ENCODE measurements around the gene SHISA6.
"Not testable (repeated sequence)": the region's sequence is repeated elsewhere in the genome, so short reads cannot be mapped to it uniquely, and the experiment has no call there.

Gene SHISA6

DNA sequence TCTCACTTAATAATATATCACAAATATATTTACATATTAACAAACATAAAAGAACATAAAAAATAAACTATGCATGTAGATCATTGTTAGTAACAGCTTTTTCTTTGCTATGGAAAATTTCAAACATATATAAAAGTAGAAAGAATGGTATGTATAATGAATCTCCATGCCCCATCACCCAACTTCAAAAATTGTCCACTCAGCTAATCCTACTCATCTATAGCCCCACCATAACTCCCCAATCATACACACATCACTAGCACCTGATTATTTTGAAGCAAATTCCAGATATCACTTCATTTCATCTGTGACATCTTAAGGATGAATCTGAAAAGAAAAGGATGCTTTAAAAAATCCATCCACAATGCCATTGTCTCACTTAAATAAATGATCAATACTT is 46.8 kb downstream of the SHISA6 start:
- Histone ChIP-seq H3K4me1 (ENCODE audit: control insufficient read depth, insufficient read depth, low read length) (no peaks in the 10 kb centered on the region), H3K36me3 (ENCODE audit: insufficient read depth, low read length) (no peaks in the 10 kb centered on the region), H3K9ac (ENCODE audit: low read depth, low read length) (no peak overlapping the region), H3K4me2 (ENCODE audit: low read length) (no peak overlapping the region), H3K9me3 (replicated peaks; ENCODE audit: low read length) (peaks cover 3% of the 10 kb centered on the region), H3K27me3 (ENCODE audit: control insufficient read depth, insufficient read depth, low read length) (no peaks in the 10 kb centered on the region), H3K4me3 (ENCODE audit: low read length) (no peak overlapping the region)

- H3K9me3 ChIP-seq (replicated peaks; ENCODE audit: low read length) = peaks cover 11% of the 10 kb centered on the region
- no peaks in the 10 kb centered on the region for H3K4me1 ChIP-seq (ENCODE audit: control insufficient read depth, insufficient read depth, low read length)
- H3K9ac ChIP-seq (ENCODE audit: low read depth, low read length) = no peak overlapping the region
- no peaks in the 10 kb centered on the region for H3K27me3 ChIP-seq (ENCODE audit: control insufficient read depth, insufficient read depth, low read length)
- H3K36me3 ChIP-seq (ENCODE audit: insufficient read depth, low read length) = no peaks in the 10 kb centered on the region
- no peak overlapping the region for H3K4me2 ChIP-seq (ENCODE audit: low read length)
- H3K4me3 ChIP-seq (ENCODE audit: low read length) = no peak overlapping the region
Observed at GRCh38 chr17:11290814-11291213, 49.8 kb downstream of the SHISA6 start.

DNA sequence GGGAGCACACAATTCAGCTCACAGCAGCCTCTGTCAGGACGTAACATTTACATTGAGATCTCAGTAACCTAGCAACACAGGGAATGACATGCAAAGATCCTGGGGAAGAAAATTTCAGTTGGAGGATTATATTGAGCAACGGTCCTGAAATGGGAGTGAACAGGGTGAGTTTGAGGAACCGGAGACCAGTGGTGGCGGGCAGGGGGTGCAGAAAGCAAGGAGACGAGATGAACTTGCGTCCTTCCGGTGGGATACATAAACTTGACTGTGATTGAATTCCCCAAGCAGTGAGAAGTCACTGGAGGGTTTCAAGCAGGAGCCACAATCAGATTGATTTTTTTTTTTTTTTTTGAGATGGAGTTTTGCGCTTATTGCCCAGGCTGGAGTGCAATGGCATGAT is 51.5 kb downstream of the SHISA6 start:
- H3K9me3 ChIP-seq (replicated peaks; ENCODE audit: low read length) = peaks cover 8% of the 10 kb centered on the region
- no peak overlapping the region for H3K4me2 ChIP-seq (ENCODE audit: low read length)
- H3K4me1 ChIP-seq (ENCODE audit: control insufficient read depth, insufficient read depth, low read length) = no peaks in the 10 kb centered on the region
- no peak overlapping the region for H3K4me3 ChIP-seq (ENCODE audit: low read length)
- H3K9ac ChIP-seq (ENCODE audit: low read depth, low read length) = no peak overlapping the region
- H3K27me3 ChIP-seq (ENCODE audit: control insufficient read depth, insufficient read depth, low read length) = no peaks in the 10 kb centered on the region
- H3K36me3 ChIP-seq (ENCODE audit: insufficient read depth, low read length) = no peaks in the 10 kb centered on the region

DNA sequence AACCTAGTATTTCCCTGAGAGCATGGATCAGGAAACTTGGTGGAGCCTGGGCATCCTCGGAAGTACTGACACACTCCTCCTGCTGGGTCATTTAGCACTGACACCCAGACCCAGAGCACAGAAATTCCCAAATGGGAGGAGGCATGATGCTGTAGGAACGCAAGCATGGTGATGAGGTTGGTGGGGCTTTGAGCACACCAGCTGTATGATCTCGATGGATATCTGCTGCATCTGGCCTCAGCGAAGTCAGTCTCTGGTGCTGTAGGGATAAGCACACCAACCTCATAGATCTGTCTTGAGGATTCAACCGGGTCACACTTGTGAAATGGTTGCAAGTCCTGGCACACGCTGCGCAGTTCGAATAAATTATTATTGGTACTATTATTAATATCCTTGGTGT is 52.5 kb downstream of the SHISA6 start:
- H3K4me3 ChIP-seq (ENCODE audit: low read length) = no peak overlapping the region
- no peak overlapping the region for H3K9ac ChIP-seq (ENCODE audit: low read depth, low read length)
- H3K36me3 ChIP-seq (ENCODE audit: insufficient read depth, low read length) = no peaks in the 10 kb centered on the region
- no peaks in the 10 kb centered on the region for H3K27me3 ChIP-seq (ENCODE audit: control insufficient read depth, insufficient read depth, low read length)
- no peaks in the 10 kb centered on the region for H3K4me1 ChIP-seq (ENCODE audit: control insufficient read depth, insufficient read depth, low read length)
- no peak overlapping the region for H3K4me2 ChIP-seq (ENCODE audit: low read length)
- peaks cover 11% of the 10 kb centered on the region for H3K9me3 ChIP-seq (replicated peaks; ENCODE audit: low read length)

- H3K27me3 ChIP-seq (ENCODE audit: control insufficient read depth, insufficient read depth, low read length) = no peaks in the 10 kb centered on the region
- H3K36me3 ChIP-seq (ENCODE audit: insufficient read depth, low read length) = no peaks in the 10 kb centered on the region
- no peak overlapping the region for H3K4me2 ChIP-seq (ENCODE audit: low read length)
- no peak overlapping the region for H3K4me3 ChIP-seq (ENCODE audit: low read length)
- no peak overlapping the region for H3K9ac ChIP-seq (ENCODE audit: low read depth, low read length)
- H3K4me1 ChIP-seq (ENCODE audit: control insufficient read depth, insufficient read depth, low read length) = no peaks in the 10 kb centered on the region
- peaks cover 14% of the 10 kb centered on the region for H3K9me3 ChIP-seq (replicated peaks; ENCODE audit: low read length)
Observed at GRCh38 chr17:11294826-11295225, 53.8 kb downstream of the SHISA6 start.

DNA sequence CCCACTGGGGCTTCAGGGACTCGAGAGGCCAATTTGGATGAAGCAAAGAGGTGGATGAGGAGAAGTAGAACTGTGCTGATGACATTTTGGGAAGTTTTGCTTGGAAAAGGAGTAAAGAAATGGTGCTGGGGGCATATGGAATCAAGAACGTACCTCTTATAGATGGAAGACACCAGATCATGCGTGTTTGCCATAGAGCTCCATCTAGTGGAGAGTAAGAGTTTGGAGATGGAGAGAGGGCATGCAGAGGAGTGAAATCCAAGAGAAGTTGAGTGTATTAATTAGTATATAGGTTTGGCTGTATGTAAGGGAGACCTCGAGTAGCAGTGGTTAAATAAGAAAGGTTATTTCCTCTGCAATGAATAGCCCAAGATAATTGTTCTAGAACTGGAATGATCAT is 56.0 kb downstream of the SHISA6 start:
- Histone ChIP-seq H3K4me1 (ENCODE audit: control insufficient read depth, insufficient read depth, low read length) (no peaks in the 10 kb centered on the region), H3K9me3 (replicated peaks; ENCODE audit: low read length) (peaks cover 17% of the 10 kb centered on the region), H3K36me3 (ENCODE audit: insufficient read depth, low read length) (no peaks in the 10 kb centered on the region), H3K4me3 (ENCODE audit: low read length) (no peak overlapping the region), H3K9ac (ENCODE audit: low read depth, low read length) (no peak overlapping the region), H3K27me3 (ENCODE audit: control insufficient read depth, insufficient read depth, low read length) (no peaks in the 10 kb centered on the region), H3K4me2 (ENCODE audit: low read length) (no peak overlapping the region)

DNA sequence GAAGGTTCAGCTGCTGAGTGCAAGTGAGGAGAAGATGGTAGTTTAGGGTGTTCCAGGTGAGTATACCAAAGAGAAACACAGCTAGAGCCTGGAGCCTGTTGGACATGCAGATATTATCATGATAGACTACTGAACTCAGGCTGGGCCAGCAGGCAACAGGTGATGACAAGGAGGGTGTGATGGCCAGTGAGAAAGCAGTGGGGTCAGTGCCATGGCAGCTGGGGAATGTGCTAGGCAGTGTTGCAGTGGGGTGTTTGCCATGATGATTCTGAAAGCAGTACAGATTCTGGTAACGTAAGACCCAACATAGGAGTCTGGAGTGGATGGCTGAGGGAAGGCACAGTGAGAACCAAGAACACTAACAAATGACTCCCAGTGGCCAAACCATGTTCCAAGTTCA is 57.4 kb downstream of the SHISA6 start:
- Histone ChIP-seq H3K9me3 (replicated peaks; ENCODE audit: low read length) (peaks cover 16% of the 10 kb centered on the region), H3K4me3 (ENCODE audit: low read length) (no peak overlapping the region), H3K27me3 (ENCODE audit: control insufficient read depth, insufficient read depth, low read length) (no peaks in the 10 kb centered on the region)

GRCh38 chr17:11300201-11300600 is 59.2 kb downstream of the SHISA6 start:
- no peak overlapping the region for H3K9ac ChIP-seq (ENCODE audit: low read depth, low read length)
- no peak overlapping the region for H3K4me2 ChIP-seq (ENCODE audit: low read length)
- no peaks in the 10 kb centered on the region for H3K36me3 ChIP-seq (ENCODE audit: insufficient read depth, low read length)
- H3K4me3 ChIP-seq (ENCODE audit: low read length) = no peak overlapping the region
- H3K4me1 ChIP-seq (ENCODE audit: control insufficient read depth, insufficient read depth, low read length) = no peaks in the 10 kb centered on the region
- H3K27me3 ChIP-seq (ENCODE audit: control insufficient read depth, insufficient read depth, low read length) = no peaks in the 10 kb centered on the region
- H3K9me3 ChIP-seq (replicated peaks; ENCODE audit: low read length) = peaks cover 10% of the 10 kb centered on the region

More for the DNA sequence above, 57.4 kb downstream of the SHISA6 start:
- Histone ChIP-seq H3K36me3 (ENCODE audit: insufficient read depth, low read length) (no peaks in the 10 kb centered on the region), H3K4me1 (ENCODE audit: control insufficient read depth, insufficient read depth, low read length) (no peaks in the 10 kb centered on the region), H3K9ac (ENCODE audit: low read depth, low read length) (no peak overlapping the region), H3K4me2 (ENCODE audit: low read length) (no peak overlapping the region)

- Histone ChIP-seq H3K36me3 (ENCODE audit: insufficient read depth, low read length) (no peaks in the 10 kb centered on the region), H3K4me2 (ENCODE audit: low read length) (no peak overlapping the region), H3K9me3 (replicated peaks; ENCODE audit: low read length) (peaks cover 10% of the 10 kb centered on the region), H3K4me1 (ENCODE audit: control insufficient read depth, insufficient read depth, low read length) (no peaks in the 10 kb centered on the region), H3K4me3 (ENCODE audit: low read length) (no peak overlapping the region), H3K9ac (ENCODE audit: low read depth, low read length) (no peak overlapping the region), H3K27me3 (ENCODE audit: control insufficient read depth, insufficient read depth, low read length) (no peaks in the 10 kb centered on the region)
Observed at GRCh38 chr17:11300738-11301137, 59.7 kb downstream of the SHISA6 start.

DNA sequence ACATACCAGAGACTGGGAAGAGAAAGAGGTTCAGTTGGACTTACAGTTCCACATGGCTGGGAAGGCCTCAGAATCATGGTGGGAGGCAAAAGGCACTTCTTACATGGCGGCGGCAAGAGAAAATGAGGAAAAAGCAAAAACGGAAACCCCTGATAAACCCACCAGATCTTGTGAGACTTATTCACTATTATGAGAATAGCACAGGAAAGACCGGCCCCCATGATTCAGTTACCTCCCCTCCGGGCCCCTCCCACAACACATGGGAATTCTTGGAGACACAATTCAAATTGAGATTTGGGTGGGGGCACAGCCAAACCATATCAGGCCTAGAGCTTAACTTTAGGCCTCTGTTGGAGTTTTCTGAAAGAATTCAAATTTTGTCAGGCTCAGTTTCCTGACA is 60.9 kb downstream of the SHISA6 start:
- not testable (repeated sequence) for H3K4me2 ChIP-seq (ENCODE audit: low read length); H3K36me3 ChIP-seq (ENCODE audit: insufficient read depth, low read length); H3K9ac ChIP-seq (ENCODE audit: low read depth, low read length); H3K27me3 ChIP-seq (ENCODE audit: control insufficient read depth, insufficient read depth, low read length); H3K9me3 ChIP-seq (replicated peaks; ENCODE audit: low read length); H3K4me1 ChIP-seq (ENCODE audit: control insufficient read depth, insufficient read depth, low read length); H3K4me3 ChIP-seq (ENCODE audit: low read length)

DNA sequence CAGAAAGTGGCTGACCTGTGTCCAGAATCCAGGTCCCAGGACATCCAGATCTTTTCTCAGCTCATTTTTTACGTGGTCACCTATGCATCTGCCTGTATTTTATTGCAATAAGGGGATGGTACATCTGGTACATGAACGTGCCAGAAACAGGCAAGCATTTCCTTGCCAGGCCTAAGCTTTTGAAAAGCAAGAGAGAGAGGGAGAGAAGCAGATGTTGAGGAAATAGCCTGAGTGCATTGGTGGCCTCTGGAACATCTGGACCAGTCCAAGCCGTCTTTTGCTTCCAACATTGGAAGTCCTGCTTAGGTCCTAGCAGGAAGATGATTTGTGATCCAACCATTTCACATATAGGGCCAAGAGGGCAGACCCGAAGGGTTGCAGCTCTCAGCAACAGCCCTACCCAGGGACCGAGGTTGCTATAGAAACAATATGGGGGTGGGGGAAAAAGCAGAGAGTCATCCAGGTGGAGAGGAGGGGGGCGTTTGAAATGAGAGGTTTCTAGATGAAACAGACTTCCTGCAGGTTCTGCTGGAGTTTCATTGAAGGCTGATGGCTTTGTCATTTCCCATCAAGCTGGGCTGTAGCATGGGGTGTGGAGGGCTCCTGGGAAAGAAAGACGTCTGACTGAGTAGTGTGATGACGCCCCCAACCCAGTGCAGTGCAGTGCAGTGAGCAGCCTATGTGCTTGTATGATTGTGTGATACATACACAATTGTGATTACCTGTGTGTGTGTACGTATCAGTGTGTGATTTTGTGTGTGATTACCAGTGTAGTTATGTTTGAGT is 61.6 kb downstream of the SHISA6 start:
- Histone ChIP-seq H3K4me3 (ENCODE audit: low read length) (no peak overlapping the region), H3K9ac (ENCODE audit: low read depth, low read length) (no peak overlapping the region), H3K4me1 (ENCODE audit: control insufficient read depth, insufficient read depth, low read length) (no peaks in the 10 kb centered on the region), H3K36me3 (ENCODE audit: insufficient read depth, low read length) (no peaks in the 10 kb centered on the region), H3K9me3 (replicated peaks; ENCODE audit: low read length) (peaks cover 10% of the 10 kb centered on the region), H3K4me2 (ENCODE audit: low read length) (no peak overlapping the region), H3K27me3 (ENCODE audit: control insufficient read depth, insufficient read depth, low read length) (no peaks in the 10 kb centered on the region)

GRCh38 chr17:11303773-11304394 is 62.9 kb downstream of the SHISA6 start:
- H3K9ac ChIP-seq (ENCODE audit: low read depth, low read length) = no peak overlapping the region
- H3K4me2 ChIP-seq (ENCODE audit: low read length) = no peak overlapping the region
- H3K9me3 ChIP-seq (replicated peaks; ENCODE audit: low read length) = peaks cover 7% of the 10 kb centered on the region
- no peaks in the 10 kb centered on the region for H3K4me1 ChIP-seq (ENCODE audit: control insufficient read depth, insufficient read depth, low read length)
- no peaks in the 10 kb centered on the region for H3K27me3 ChIP-seq (ENCODE audit: control insufficient read depth, insufficient read depth, low read length)
- no peak overlapping the region for H3K4me3 ChIP-seq (ENCODE audit: low read length)
- no peaks in the 10 kb centered on the region for H3K36me3 ChIP-seq (ENCODE audit: insufficient read depth, low read length)

Data from skeletal muscle satellite cell (primary cell).